SU-DHL-6 (cell line): ENCODE data around the gene ROBO2.

Source experiments
- H2AFZ ChIP-seq: fragments of 200-600 bp; sonication (generic); 2 replicates; pipeline ENCODE4 v1.6.1; 2014; ENCODE audit warnings: low read depth, mild to moderate bottlenecking, moderate library complexity, mixed read lengths, antibody characterized with exemption, low read length; ENCODE audit not compliant: severe bottlenecking
- H3F3A ChIP-seq: fragments of 200-600 bp; shearing (Covaris generic); 2 replicates; pipeline ENCODE4 v1.6.0; 2016; ENCODE audit warnings: antibody characterized with exemption, mild to moderate bottlenecking; ENCODE audit not compliant: insufficient read depth
- H3K27ac ChIP-seq: fragments of 200-600 bp; sonication (generic); 2 replicates; pipeline ENCODE4 v1.5.1; 2016; ENCODE audit warnings: low read depth, mild to moderate bottlenecking, low read length, moderate library complexity, mixed read lengths
- H3K27me3 ChIP-seq: fragments of 200-600 bp; sonication (generic), shearing (Covaris generic); 2 replicates; pipeline ENCODE4 v1.6.0; 2014; ENCODE audit warnings: mild to moderate bottlenecking, low read length
- H3K36me3 ChIP-seq: fragments of 200-600 bp; sonication (generic); 2 replicates; pipeline ENCODE4 v1.6.1; 2014; ENCODE audit warnings: mild to moderate bottlenecking, low read length, mixed read lengths
- H3K4me2 ChIP-seq: fragments of 300-600, 200-600 bp; shearing (Covaris generic), sonication (generic); 2 replicates; pipeline ENCODE4 v1.6.0; 2014; ENCODE audit warnings: low read length, low read depth, mild to moderate bottlenecking; ENCODE audit not compliant: poor library complexity, severe bottlenecking
- H3K4me3 ChIP-seq: fragments of 200-600 bp; sonication (generic); 2 replicates; pipeline ENCODE4 v1.5.1; 2014; ENCODE audit warnings: antibody characterized with exemption, low read length, mild to moderate bottlenecking, mixed read lengths; ENCODE audit not compliant: insufficient read depth, poor library complexity, severe bottlenecking
- H3K79me2 ChIP-seq: fragments of 200-600 bp; sonication (generic); 2 replicates; pipeline ENCODE4 v1.6.1; 2014; ENCODE audit warnings: mild to moderate bottlenecking, low read length, moderate library complexity; ENCODE audit not compliant: insufficient read depth
- H3K9ac ChIP-seq: fragments of 200-600 bp; sonication (generic); 2 replicates; pipeline ENCODE4 v1.7.0; 2014; ENCODE audit warnings: mild to moderate bottlenecking, low read length
- H3K9me2 ChIP-seq: fragments of 200-600 bp; sonication (generic); replicated peaks from 2 replicates; pipeline ENCODE4 v1.6.1; 2014; ENCODE audit warnings: low read length; ENCODE audit not compliant: insufficient read depth
- H3K9me3 ChIP-seq: fragments of 200-600 bp; sonication (generic); 2 replicates; pipeline ENCODE4 v1.6.1; 2014; ENCODE audit warnings: low read length, mixed read lengths; ENCODE audit not compliant: insufficient read depth
- H4K20me1 ChIP-seq: fragments of 200-600 bp; sonication (generic); 2 replicates; pipeline ENCODE4 v1.6.1; 2014; ENCODE audit warnings: low read depth, mild to moderate bottlenecking, antibody characterized with exemption, low read length, moderate library complexity, mixed read lengths
- CTCF ChIP-seq: fragments of 200-600 bp; sonication (generic); IDR thresholded peaks from one replicate; pipeline ENCODE4 v1.5.1; 2017; ENCODE audit warnings: antibody characterized with exemption, mild to moderate bottlenecking, low read length, moderate library complexity; ENCODE audit not compliant: insufficient read depth, poor library complexity, severe bottlenecking
- EZH2phosphoT487 ChIP-seq: fragments of 200-600 bp; sonication (generic), shearing (Covaris generic); conservative IDR thresholded peaks from 2 replicates; pipeline ENCODE4 v1.6.1; 2018; ENCODE audit warnings: mild to moderate bottlenecking, antibody characterized with exemption, low read length, moderate library complexity, mixed read lengths

Gene ROBO2

GRCh38 chr3:77571971-77572715, 532.2 kb downstream of the ROBO2 start:
- Histone ChIP-seq H2AFZ (no peak overlapping the region), H3F3A (no peaks in the 10 kb centered on the region), H3K9ac (no peak overlapping the region), H3K9me3 (no peaks in the 10 kb centered on the region), H4K20me1 (no peaks in the 10 kb centered on the region), H3K9me2 (no peaks in the 10 kb centered on the region), H3K4me3 (no peak overlapping the region), H3K79me2 (no peaks in the 10 kb centered on the region), H3K4me2 (no peak overlapping the region), H3K27me3 (no peaks in the 10 kb centered on the region), H3K27ac (no peak overlapping the region), H3K36me3 (no peaks in the 10 kb centered on the region)
- no peak for TF ChIP-seq EZH2phosphoT487

- H3K36me3 ChIP-seq: no peaks in the 10 kb centered on the region
- H3K27me3 ChIP-seq: no peaks in the 10 kb centered on the region
- H3K4me2 ChIP-seq: no peak overlapping the region
- no peak overlapping the region for H2AFZ ChIP-seq
- H3K27ac ChIP-seq: no peak overlapping the region
- H4K20me1 ChIP-seq: no peaks in the 10 kb centered on the region
- TF ChIP-seq CTCF (no peak), EZH2phosphoT487 (no peak)
- H3F3A ChIP-seq: no peaks in the 10 kb centered on the region
- H3K9me2 ChIP-seq: no peaks in the 10 kb centered on the region
- no peaks in the 10 kb centered on the region for H3K9me3 ChIP-seq
- no peak overlapping the region for H3K9ac ChIP-seq
- no peak overlapping the region for H3K4me3 ChIP-seq
- no peaks in the 10 kb centered on the region for H3K79me2 ChIP-seq
Observed at GRCh38 chr3:77577264-77577663, 537.4 kb downstream of the ROBO2 start.

DNA sequence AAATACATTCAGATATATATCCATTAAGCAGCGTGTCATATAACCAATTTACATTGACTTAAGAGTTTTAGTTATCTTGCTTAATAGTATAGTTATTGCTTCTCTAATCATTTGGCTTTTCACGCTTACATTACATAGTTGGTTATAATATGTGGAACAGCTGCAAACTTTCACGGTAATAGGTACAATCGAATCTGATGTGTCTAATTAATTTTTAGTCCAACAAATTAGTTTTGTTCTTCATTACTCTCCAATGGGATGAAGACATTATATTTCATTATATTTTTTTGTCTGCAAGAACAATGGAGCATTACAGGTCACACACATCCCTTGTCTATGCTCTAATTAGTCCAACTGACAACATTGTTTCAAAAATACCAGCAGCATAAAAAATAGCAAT, 546.3 kb downstream of the ROBO2 start:
- Histone ChIP-seq H3K79me2 (no peaks in the 10 kb centered on the region), H3K27ac (no peak overlapping the region)

More for the DNA sequence above, 546.3 kb downstream of the ROBO2 start:
- Histone ChIP-seq H3K36me3 (no peaks in the 10 kb centered on the region), H3K9ac (no peak overlapping the region), H3F3A (no peaks in the 10 kb centered on the region), H3K4me2 (no peak overlapping the region), H3K4me3 (no peak overlapping the region), H2AFZ (no peak overlapping the region), H4K20me1 (no peaks in the 10 kb centered on the region), H3K9me2 (no peaks in the 10 kb centered on the region), H3K27me3 (no peaks in the 10 kb centered on the region), H3K9me3 (no peaks in the 10 kb centered on the region)
- TF ChIP-seq CTCF (no peak), EZH2phosphoT487 (no peak)
